HepG2 (cell line): Measurements from ENCODE around the gene CCT3. TPM values are rescaled to one million over a fixed set of nuclear protein-coding genes. Genes with fewer than 3 reads are reported as not detected.
A peak's percentile ranks its signal among the peaks of the same experiment; 100 is the strongest.

Experiments used
- AGO1 ChIP-seq: fragments of 200-400 bp; formaldehyde crosslinking; IDR thresholded peaks from 2 replicates; pipeline ENCODE4 v1.6.1; 2017; ENCODE audit warnings: mild to moderate bottlenecking, low read depth, low read length, moderate library complexity; ENCODE audit not compliant: poor library complexity, severe bottlenecking
- BHLHE40 ChIP-seq: IDR thresholded peaks from 2 replicates; pipeline ENCODE4 v1.6.1; 2011; ENCODE audit warnings: low read length, improper control_type of control experiment
- EED ChIP-seq: sonication (generic); formaldehyde crosslinking; IDR thresholded peaks from 2 replicates; pipeline ENCODE4 v1.5.0; 2020; ENCODE audit warnings: mild to moderate bottlenecking, missing genetic modification reagents
- GFI1 ChIP-seq: sonication (generic); formaldehyde crosslinking; IDR thresholded peaks from 2 replicates; pipeline ENCODE4 v1.5.0; 2020; ENCODE audit warnings: missing genetic modification reagents, mild to moderate bottlenecking, borderline replicate concordance
- IKZF4 ChIP-seq: sonication (generic); formaldehyde crosslinking; IDR thresholded peaks from 2 replicates; pipeline ENCODE4 v1.5.1; 2020; ENCODE audit warnings: borderline replicate concordance, mild to moderate bottlenecking, low read depth, missing genetic modification reagents; ENCODE audit errors: not compliant biosample characterization
- MAX ChIP-seq: IDR thresholded peaks from 2 replicates; pipeline ENCODE4 v1.6.1; 2012; ENCODE audit warnings: inconsistent platforms
- MED8 ChIP-seq: sonication (generic); formaldehyde crosslinking; IDR thresholded peaks from 2 replicates; pipeline ENCODE4 v1.8.1; 2023; ENCODE audit warnings: mild to moderate bottlenecking, missing genetic modification reagents; ENCODE audit not compliant: insufficient replicate concordance
- MTA1 ChIP-seq: sonication (generic); formaldehyde crosslinking; IDR thresholded peaks from 2 replicates; pipeline ENCODE4 v1.4.0; 2020; ENCODE audit warnings: missing genetic modification reagents, mild to moderate bottlenecking, borderline replicate concordance
- POGK ChIP-seq: sonication (generic); formaldehyde crosslinking; conservative IDR thresholded peaks from 2 replicates; pipeline ENCODE4 v1.8.0; 2022; ENCODE audit warnings: mild to moderate bottlenecking, moderate library complexity, missing genetic modification reagents
- PRPF4 ChIP-seq: fragments of 200-400 bp; formaldehyde crosslinking; IDR thresholded peaks from 2 replicates; pipeline ENCODE4 v1.6.1; 2016; ENCODE audit warnings: low read length, low read depth; ENCODE audit not compliant: poor library complexity, severe bottlenecking
- REL ChIP-seq: sonication (generic); formaldehyde crosslinking; conservative IDR thresholded peaks from 2 replicates; pipeline ENCODE4 v1.8.0; 2022; ENCODE audit warnings: mild to moderate bottlenecking, missing genetic modification reagents, moderate library complexity
- SPEN ChIP-seq: sonication (generic); formaldehyde crosslinking; IDR thresholded peaks from 2 replicates; pipeline ENCODE4 v1.5.1; 2020; ENCODE audit warnings: low read depth, mild to moderate bottlenecking, missing genetic modification reagents
- SRF ChIP-seq: IDR thresholded peaks from 2 replicates; pipeline ENCODE4 v1.6.1; 2011; ENCODE audit warnings: mild to moderate bottlenecking, low read depth, low read length, moderate library complexity
- ZBTB38 ChIP-seq: sonication (generic); formaldehyde crosslinking; IDR thresholded peaks from 2 replicates; pipeline ENCODE4 v1.5.1; 2020; ENCODE audit warnings: mild to moderate bottlenecking, missing genetic modification reagents
- ZFP91 ChIP-seq: sonication (generic); formaldehyde crosslinking; IDR thresholded peaks from 2 replicates; pipeline ENCODE4 v1.9.0; 2022; ENCODE audit warnings: missing genetic modification reagents, mild to moderate bottlenecking, borderline replicate concordance
- ZMYM2 ChIP-seq: sonication (generic); formaldehyde crosslinking; IDR thresholded peaks from 2 replicates; pipeline ENCODE4 v1.8.0; 2022; ENCODE audit warnings: mild to moderate bottlenecking, missing genetic modification reagents
- ZMYM3 ChIP-seq: sonication (generic); formaldehyde crosslinking; IDR thresholded peaks from 2 replicates; pipeline ENCODE4 v1.5.1; 2020; ENCODE audit warnings: mild to moderate bottlenecking, missing genetic modification reagents
- ZNF12 ChIP-seq: sonication (generic); formaldehyde crosslinking; IDR thresholded peaks from 2 replicates; pipeline ENCODE4 v1.5.0; 2020; ENCODE audit warnings: missing genetic modification reagents
- ZNF335 ChIP-seq: sonication (generic); formaldehyde crosslinking; IDR thresholded peaks from 2 replicates; pipeline ENCODE4 v1.4.0; 2020; ENCODE audit warnings: missing genetic modification reagents
- ZNF614 ChIP-seq: IDR thresholded peaks from 2 replicates; pipeline ENCODE4 v1.6.1; 2018; ENCODE audit warnings: missing biosample characterization, missing genetic modification reagents, inconsistent platforms, borderline replicate concordance
- ZNF773 ChIP-seq: sonication (generic); formaldehyde crosslinking; IDR thresholded peaks from 2 replicates; pipeline ENCODE4 v1.4.0; 2020; ENCODE audit warnings: missing genetic modification reagents, borderline replicate concordance
- ZNF782 ChIP-seq: sonication (generic); formaldehyde crosslinking; IDR thresholded peaks from 2 replicates; pipeline ENCODE4 v1.4.0; 2020; ENCODE audit warnings: missing genetic modification reagents, mild to moderate bottlenecking, borderline replicate concordance
- ZNF788 ChIP-seq: sonication (generic); formaldehyde crosslinking; IDR thresholded peaks from 2 replicates; pipeline ENCODE4 v1.5.0; 2020; ENCODE audit warnings: mild to moderate bottlenecking, missing genetic modification reagents, borderline replicate concordance
- ZSCAN29 ChIP-seq: sonication (generic); formaldehyde crosslinking; conservative IDR thresholded peaks from 2 replicates; pipeline ENCODE4 v1.4.0; 2020; ENCODE audit warnings: mild to moderate bottlenecking, missing genetic modification reagents
- polyA plus RNA-seq, 8 experiments: library from polyadenylated mRNA; depleted of rRNA in 3 of 8; stranded (reverse) in 7 of 8; unstranded in 1 of 8; fragments of >200 nt; fragmentation: Illumina TruSeq in 4 of 8; extraction: Trizol in 4 of 8; gene quantifications; 2 replicates each; pipeline versions ENCODE4 v1.2.1 to v1.2.3, GENCODE V29; 2011 to 2016; ENCODE audit warnings: low read depth in 4 of 8, missing spikeins in 1 of 8, mixed read lengths in 1 of 8; ENCODE audit not compliant: insufficient read depth in 1 of 8
- total RNA-seq, 5 experiments: library from RNA; depleted of rRNA; stranded (reverse); fragments of >200 nt; fragmentation: Illumina TruSeq; extraction: Trizol; gene quantifications; 2 replicates each; pipeline ENCODE4 v1.2.3, GENCODE V29; 2016; ENCODE audit warnings: low read depth in 1 of 5

CCT3 gene
- total and polyA plus RNA-seq, 2 of the 13 experiments (the other 11 are each of a cell fraction or from before 2014, with no cell fraction given), result 319 to 615 TPM

- TF ChIP-seq IKZF4 (CRISPR knock-in tag) (peak; percentile 60), EED (CRISPR knock-in tag) (no peak), BHLHE40 (no peak), SPEN (CRISPR knock-in tag) (peak; percentile 88; the same call in 1 of the 2 replicates), MTA1 (CRISPR knock-in tag) (peak; percentile 82), ZNF773 (CRISPR knock-in tag) (no peak), ZMYM2 (CRISPR knock-in tag) (0 out of 2 replicates have a peak, but pooled peaks have one; percentile 40), GFI1 (CRISPR knock-in tag) (peak; percentile 12; the same call in 1 of the 2 replicates), REL (no peak; the same call in 1 of the 2 replicates), ZNF788 (CRISPR knock-in tag) (peak; percentile 22; the same call in 1 of the 2 replicates), ZSCAN29 (CRISPR knock-in tag) (peak; percentile 94), PRPF4 (no peak), POGK (0 out of 2 replicates have a peak, but pooled peaks have one; percentile 40), ZFP91 (peak; percentile 89; the same call in 1 of the 2 replicates), ZNF614 (peak; percentile 82; the same call in 1 of the 2 replicates), MED8 (CRISPR knock-in tag) (peak; percentile 57), AGO1 (peak; percentile 66), ZBTB38 (CRISPR knock-in tag) (peak; percentile 48; the same call in 1 of the 2 replicates), SRF (0 out of 2 replicates have a peak, but pooled peaks have one; percentile 20), ZNF335 (CRISPR knock-in tag) (0 out of 2 replicates have a peak, but pooled peaks have one; percentile 47), ZNF12 (no peak), ZNF782 (CRISPR knock-in tag) (peak; percentile 23; the same call in 1 of the 2 replicates), ZMYM3 (CRISPR knock-in tag) (peak; percentile 59; the same call in 1 of the 2 replicates), MAX (peak; percentile 89)
These were observed 46.6 kb downstream of the CCT3 start (continued) for GRCh38 chr1:156291226-156292061.
